K562 (cell line): ENCODE data around the gene MRPL44. TPM values are rescaled to one million over a fixed set of nuclear protein-coding genes. Genes with fewer than 3 reads are reported as not detected.
A peak's percentile ranks its signal among the peaks of the same experiment; 100 is the strongest.

ENCODE experiments used
- DIDO1 ChIP-seq: fragments of 450-650 bp; IDR thresholded peaks from 2 replicates; pipeline ENCODE4 v1.6.1; 2016; ENCODE audit warnings: low read depth, missing biosample characterization, missing genetic modification characterization
- FOXA1 ChIP-seq: fragments of 450-650 bp; IDR thresholded peaks from 2 replicates; pipeline ENCODE4 v1.6.1; 2016; ENCODE audit warnings: mild to moderate bottlenecking, borderline replicate concordance
- HDAC1 ChIP-seq, 2 experiments: fragments of 450-650 bp; IDR thresholded peaks; 2 replicates each; pipeline ENCODE4 v1.6.1; 2016 to 2017; ENCODE audit warnings: inconsistent platforms in 1 of 2, mild to moderate bottlenecking in 1 of 2, moderate library complexity in 1 of 2
- HNRNPK ChIP-seq: fragments of 200-400 bp; formaldehyde crosslinking; IDR thresholded peaks from one replicate; pipeline ENCODE4 v1.6.1; 2018; ENCODE audit warnings: mild to moderate bottlenecking, low read depth, low read length; ENCODE audit not compliant: poor library complexity, severe bottlenecking
- KLF10 ChIP-seq: fragments of 250-450 bp; sonication (Bioruptor Pico); IDR thresholded peaks from 2 replicates; pipeline ENCODE4 v1.6.1; 2021; ENCODE audit warnings: matching md5 sums
- MTF1 ChIP-seq: fragments of 250-450 bp; sonication (Bioruptor Pico); IDR thresholded peaks from 2 replicates; pipeline ENCODE4 v1.9.0; 2021; ENCODE audit warnings: moderate library complexity, mild to moderate bottlenecking, inconsistent platforms, borderline replicate concordance
- NEUROD1 ChIP-seq: fragments of 150-350 bp; IDR thresholded peaks from 2 replicates; pipeline ENCODE4 v1.6.1; 2014; ENCODE audit warnings: borderline replicate concordance, low read length, low read depth; ENCODE audit not compliant: partially characterized antibody
- PML ChIP-seq: IDR thresholded peaks from 2 replicates; pipeline ENCODE4 v1.6.1; 2012; ENCODE audit warnings: low read length, inconsistent platforms
- SUPT5H ChIP-seq: fragments of 450-650 bp; IDR thresholded peaks from 2 replicates; pipeline ENCODE4 v1.6.1; 2016
- ZNF699 ChIP-seq: fragments of 250-450 bp; sonication (Bioruptor Pico); IDR thresholded peaks from 2 replicates; pipeline ENCODE4 v1.8.0; 2021; ENCODE audit warnings: mild to moderate bottlenecking, moderate library complexity; ENCODE audit not compliant: insufficient replicate concordance
- ZSCAN29 ChIP-seq: fragments of 450-650 bp; IDR thresholded peaks from 2 replicates; pipeline ENCODE4 v1.6.1; 2017
- polyA plus RNA-seq, 8 experiments: library from polyadenylated mRNA; depleted of rRNA in 4 of 8; stranded (reverse) in 5 of 8; unstranded in 3 of 8; fragments of >200 nt; fragmentation: Nextera tagmentation in 2 of 8; fragmentation: Illumina TruSeq in 1 of 8; extraction: Ambion mirVana in 2 of 8; extraction: Trizol in 1 of 8; gene quantifications; 2 replicates each; pipeline versions ENCODE4 v1.2.1 to v1.2.3, GENCODE V29; 2011 to 2014; ENCODE audit warnings: inconsistent platforms in 1 of 8, missing spikeins in 1 of 8
- total RNA-seq, 7 experiments: library from RNA; depleted of rRNA in 6 of 7; stranded (reverse); fragments of >200 nt in 6 of 7; fragmentation: Illumina TruSeq in 2 of 7; extraction: Trizol in 2 of 7; gene quantifications; 2 replicates each; pipeline versions ENCODE4 v1.2.1 to v1.2.3, GENCODE V29; 2011 to 2021; ENCODE audit warnings: low replicate concordance in 1 of 7
- TF ChIP-seq, protein P1 (sequence below): fragments of 250-450 bp; sonication (Bioruptor Pico); IDR thresholded peaks from 2 replicates; pipeline ENCODE4 v1.8.0; 2021; ENCODE audit warnings: mild to moderate bottlenecking, moderate library complexity
- TF ChIP-seq, protein P2 (sequence below): fragments of 250-450 bp; sonication (Bioruptor Pico); IDR thresholded peaks from 2 replicates; pipeline ENCODE4 v1.8.0; 2021; ENCODE audit warnings: moderate library complexity, mild to moderate bottlenecking, inconsistent platforms
- TF ChIP-seq, protein P3 (sequence below): fragments of 250-450 bp; sonication (Bioruptor Pico); IDR thresholded peaks from 2 replicates; pipeline ENCODE4 v1.4.0; 2020
- TF ChIP-seq, protein P4 (sequence below): fragments of 150-350 bp; conservative IDR thresholded peaks from 2 replicates; pipeline ENCODE4 v1.6.1; 2014; ENCODE audit warnings: low read length

MRPL44 gene
- total and polyA plus RNA-seq, 9 of the 15 experiments (the other 6 are each of a cell fraction or from before 2014, with no cell fraction given): 10.4 to 26.0 (median 20.2) TPM

DNA sequence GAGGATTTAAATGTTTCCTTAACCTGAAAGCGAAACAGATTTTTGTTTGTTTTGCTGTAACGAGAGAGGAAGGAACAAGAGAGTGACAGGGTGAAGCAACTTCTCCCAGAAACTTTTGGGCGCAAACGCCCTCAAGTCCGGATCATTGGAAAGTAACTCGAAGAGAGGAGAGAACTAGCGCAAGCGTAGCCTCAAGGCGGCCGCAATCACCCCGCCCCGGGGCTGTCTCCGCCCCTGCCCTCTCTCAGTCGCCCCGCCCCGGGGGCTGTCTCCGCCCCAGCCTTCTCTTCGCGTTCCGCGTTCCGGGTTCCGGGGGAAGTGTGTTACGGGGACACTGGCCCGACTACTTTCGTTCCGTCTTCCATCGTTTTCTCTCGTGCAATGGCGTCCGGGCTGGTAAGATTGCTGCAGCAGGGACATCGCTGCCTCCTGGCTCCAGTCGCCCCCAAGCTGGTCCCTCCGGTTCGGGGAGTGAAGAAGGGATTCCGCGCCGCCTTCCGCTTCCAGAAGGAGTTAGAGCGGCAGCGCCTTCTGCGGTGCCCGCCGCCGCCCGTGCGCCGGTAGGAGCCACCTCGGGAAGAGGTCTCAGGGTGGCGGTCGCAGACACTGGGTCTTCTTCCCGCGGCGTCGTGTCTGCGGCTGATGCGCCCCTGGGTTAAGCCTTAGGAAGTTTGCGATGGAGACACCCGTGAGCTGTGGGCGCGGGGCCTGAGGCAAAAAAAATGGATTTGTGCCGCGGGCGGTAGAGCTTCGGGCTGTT, at the start of gene MRPL44 (continued):
- TF ChIP-seq, protein P1, sequence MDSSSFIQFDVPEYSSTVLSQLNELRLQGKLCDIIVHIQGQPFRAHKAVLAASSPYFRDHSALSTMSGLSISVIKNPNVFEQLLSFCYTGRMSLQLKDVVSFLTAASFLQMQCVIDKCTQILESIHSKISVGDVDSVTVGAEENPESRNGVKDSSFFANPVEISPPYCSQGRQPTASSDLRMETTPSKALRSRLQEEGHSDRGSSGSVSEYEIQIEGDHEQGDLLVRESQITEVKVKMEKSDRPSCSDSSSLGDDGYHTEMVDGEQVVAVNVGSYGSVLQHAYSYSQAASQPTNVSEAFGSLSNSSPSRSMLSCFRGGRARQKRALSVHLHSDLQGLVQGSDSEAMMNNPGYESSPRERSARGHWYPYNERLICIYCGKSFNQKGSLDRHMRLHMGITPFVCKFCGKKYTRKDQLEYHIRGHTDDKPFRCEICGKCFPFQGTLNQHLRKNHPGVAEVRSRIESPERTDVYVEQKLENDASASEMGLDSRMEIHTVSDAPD: no peak
- TF ChIP-seq KLF10 (CRISPR knock-in tag) (no peak), ZSCAN29 (no peak), PML (peak; percentile 48; the same call in 1 of the 2 replicates), SUPT5H (peak; percentile 78), MTF1 (CRISPR knock-in tag) (no peak), NEUROD1 (peak; percentile 67), FOXA1 (no peak), HNRNPK (no peak), DIDO1 (peak; percentile 98), ZNF699 (CRISPR knock-in tag) (no peak), HDAC1 (IDR thresholded peaks at IDR 0.05) (peak in 1 of 2 experiments; percentile 76; a peak in 2 of 4 replicates)
- TF ChIP-seq, protein P2, sequence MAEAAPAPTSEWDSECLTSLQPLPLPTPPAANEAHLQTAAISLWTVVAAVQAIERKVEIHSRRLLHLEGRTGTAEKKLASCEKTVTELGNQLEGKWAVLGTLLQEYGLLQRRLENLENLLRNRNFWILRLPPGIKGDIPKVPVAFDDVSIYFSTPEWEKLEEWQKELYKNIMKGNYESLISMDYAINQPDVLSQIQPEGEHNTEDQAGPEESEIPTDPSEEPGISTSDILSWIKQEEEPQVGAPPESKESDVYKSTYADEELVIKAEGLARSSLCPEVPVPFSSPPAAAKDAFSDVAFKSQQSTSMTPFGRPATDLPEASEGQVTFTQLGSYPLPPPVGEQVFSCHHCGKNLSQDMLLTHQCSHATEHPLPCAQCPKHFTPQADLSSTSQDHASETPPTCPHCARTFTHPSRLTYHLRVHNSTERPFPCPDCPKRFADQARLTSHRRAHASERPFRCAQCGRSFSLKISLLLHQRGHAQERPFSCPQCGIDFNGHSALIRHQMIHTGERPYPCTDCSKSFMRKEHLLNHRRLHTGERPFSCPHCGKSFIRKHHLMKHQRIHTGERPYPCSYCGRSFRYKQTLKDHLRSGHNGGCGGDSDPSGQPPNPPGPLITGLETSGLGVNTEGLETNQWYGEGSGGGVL (CRISPR knock-in tag): no peak
- TF ChIP-seq, protein P3, sequence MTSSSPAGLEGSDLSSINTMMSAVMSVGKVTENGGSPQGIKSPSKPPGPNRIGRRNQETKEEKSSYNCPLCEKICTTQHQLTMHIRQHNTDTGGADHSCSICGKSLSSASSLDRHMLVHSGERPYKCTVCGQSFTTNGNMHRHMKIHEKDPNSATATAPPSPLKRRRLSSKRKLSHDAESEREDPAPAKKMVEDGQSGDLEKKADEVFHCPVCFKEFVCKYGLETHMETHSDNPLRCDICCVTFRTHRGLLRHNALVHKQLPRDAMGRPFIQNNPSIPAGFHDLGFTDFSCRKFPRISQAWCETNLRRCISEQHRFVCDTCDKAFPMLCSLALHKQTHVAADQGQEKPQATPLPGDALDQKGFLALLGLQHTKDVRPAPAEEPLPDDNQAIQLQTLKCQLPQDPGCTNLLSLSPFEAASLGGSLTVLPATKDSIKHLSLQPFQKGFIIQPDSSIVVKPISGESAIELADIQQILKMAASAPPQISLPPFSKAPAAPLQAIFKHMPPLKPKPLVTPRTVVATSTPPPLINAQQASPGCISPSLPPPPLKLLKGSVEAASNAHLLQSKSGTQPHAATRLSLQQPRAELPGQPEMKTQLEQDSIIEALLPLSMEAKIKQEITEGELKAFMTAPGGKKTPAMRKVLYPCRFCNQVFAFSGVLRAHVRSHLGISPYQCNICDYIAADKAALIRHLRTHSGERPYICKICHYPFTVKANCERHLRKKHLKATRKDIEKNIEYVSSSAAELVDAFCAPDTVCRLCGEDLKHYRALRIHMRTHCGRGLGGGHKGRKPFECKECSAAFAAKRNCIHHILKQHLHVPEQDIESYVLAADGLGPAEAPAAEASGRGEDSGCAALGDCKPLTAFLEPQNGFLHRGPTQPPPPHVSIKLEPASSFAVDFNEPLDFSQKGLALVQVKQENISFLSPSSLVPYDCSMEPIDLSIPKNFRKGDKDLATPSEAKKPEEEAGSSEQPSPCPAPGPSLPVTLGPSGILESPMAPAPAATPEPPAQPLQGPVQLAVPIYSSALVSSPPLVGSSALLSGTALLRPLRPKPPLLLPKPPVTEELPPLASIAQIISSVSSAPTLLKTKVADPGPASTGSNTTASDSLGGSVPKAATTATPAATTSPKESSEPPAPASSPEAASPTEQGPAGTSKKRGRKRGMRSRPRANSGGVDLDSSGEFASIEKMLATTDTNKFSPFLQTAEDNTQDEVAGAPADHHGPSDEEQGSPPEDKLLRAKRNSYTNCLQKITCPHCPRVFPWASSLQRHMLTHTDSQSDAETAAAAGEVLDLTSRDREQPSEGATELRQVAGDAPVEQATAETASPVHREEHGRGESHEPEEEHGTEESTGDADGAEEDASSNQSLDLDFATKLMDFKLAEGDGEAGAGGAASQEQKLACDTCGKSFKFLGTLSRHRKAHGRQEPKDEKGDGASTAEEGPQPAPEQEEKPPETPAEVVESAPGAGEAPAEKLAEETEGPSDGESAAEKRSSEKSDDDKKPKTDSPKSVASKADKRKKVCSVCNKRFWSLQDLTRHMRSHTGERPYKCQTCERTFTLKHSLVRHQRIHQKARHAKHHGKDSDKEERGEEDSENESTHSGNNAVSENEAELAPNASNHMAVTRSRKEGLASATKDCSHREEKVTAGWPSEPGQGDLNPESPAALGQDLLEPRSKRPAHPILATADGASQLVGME (CRISPR knock-in tag): peak; percentile 87
- TF ChIP-seq, protein P4, sequence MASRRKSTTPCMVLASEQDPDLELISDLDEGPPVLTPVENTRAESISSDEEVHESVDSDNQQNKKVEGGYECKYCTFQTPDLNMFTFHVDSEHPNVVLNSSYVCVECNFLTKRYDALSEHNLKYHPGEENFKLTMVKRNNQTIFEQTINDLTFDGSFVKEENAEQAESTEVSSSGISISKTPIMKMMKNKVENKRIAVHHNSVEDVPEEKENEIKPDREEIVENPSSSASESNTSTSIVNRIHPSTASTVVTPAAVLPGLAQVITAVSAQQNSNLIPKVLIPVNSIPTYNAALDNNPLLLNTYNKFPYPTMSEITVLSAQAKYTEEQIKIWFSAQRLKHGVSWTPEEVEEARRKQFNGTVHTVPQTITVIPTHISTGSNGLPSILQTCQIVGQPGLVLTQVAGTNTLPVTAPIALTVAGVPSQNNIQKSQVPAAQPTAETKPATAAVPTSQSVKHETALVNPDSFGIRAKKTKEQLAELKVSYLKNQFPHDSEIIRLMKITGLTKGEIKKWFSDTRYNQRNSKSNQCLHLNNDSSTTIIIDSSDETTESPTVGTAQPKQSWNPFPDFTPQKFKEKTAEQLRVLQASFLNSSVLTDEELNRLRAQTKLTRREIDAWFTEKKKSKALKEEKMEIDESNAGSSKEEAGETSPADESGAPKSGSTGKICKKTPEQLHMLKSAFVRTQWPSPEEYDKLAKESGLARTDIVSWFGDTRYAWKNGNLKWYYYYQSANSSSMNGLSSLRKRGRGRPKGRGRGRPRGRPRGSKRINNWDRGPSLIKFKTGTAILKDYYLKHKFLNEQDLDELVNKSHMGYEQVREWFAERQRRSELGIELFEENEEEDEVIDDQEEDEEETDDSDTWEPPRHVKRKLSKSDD: peak; percentile 85
